Eye (tissue), 1 donor: ENCODE measurements around the gene SLC6A9.
A peak's percentile ranks its signal among the peaks of the same experiment; 100 is the strongest.

Experiments
- DNase-seq: peaks from one replicate; pipeline ENCODE4 v3.0.0-alpha.2; 2015

Gene SLC6A9

GRCh38 chr1:44025816-44026215, 5.4 kb downstream of the SLC6A9 start:
- DNase-seq = no peak

GRCh38 chr1:44024903-44025525, 6.2 kb downstream of the SLC6A9 start:
- no peak for DNase-seq

GRCh38 chr1:44024031-44024902, 7.0 kb downstream of the SLC6A9 start:
- no peak for DNase-seq

- DNase-seq = no peak
Measured at GRCh38 chr1:44021581-44022321, 9.5 kb downstream of the SLC6A9 start.

GRCh38 chr1:44021156-44021555, 10.1 kb downstream of the SLC6A9 start:
- peak; percentile 56 for DNase-seq

- DNase-seq = no peak
Measured at GRCh38 chr1:44020464-44020863, 10.8 kb downstream of the SLC6A9 start.

- peak; percentile 95 for DNase-seq
Measured at GRCh38 chr1:44019466-44019948, 11.8 kb downstream of the SLC6A9 start.

- DNase-seq = peak; percentile 75
Measured at GRCh38 chr1:44016890-44017400, 14.3 kb downstream of the SLC6A9 start.

DNA sequence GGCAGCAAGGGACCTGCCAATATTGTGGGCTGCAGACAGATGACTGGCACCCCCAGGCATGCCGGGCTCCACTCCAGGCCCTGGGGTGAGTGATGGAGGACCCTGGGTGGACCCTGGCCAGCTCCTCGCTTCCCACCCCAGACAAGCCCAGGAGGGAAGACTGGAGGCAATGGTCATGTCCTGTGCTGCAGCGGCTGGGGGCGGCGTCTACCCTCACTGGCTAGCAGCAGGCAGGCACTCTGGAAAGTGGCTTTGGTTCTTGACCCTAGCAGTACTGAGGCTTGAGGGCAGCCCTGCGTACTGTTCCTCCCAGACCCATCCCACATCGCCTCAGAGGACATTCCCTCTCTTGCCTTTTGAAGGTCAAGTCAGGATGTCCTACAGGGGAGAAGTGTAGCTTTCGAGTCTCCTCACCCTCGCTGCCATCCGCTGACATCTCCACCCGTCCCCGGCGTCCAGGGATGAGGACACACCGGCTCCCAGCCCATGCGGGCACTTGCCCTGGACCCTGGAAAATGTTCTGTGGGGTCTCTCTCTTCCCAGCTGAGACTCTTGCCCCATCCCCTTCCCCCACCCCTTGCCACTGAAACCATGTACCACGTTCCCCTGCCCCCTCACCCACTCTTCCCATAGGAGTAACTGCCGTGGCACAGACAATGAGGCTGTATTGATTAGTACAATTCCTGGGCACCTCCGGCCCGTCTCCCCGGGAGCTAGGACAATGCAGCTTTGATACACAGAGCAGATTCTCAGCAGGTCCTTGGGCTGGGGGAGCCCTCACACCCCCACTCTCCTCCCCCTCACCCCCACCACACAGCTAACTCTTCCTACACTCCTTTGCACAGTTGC, 15.0 kb downstream of the SLC6A9 start:
- DNase-seq = no peak

- DNase-seq = no peak
Measured at GRCh38 chr1:44015206-44015605, 16.1 kb downstream of the SLC6A9 start.

DNA sequence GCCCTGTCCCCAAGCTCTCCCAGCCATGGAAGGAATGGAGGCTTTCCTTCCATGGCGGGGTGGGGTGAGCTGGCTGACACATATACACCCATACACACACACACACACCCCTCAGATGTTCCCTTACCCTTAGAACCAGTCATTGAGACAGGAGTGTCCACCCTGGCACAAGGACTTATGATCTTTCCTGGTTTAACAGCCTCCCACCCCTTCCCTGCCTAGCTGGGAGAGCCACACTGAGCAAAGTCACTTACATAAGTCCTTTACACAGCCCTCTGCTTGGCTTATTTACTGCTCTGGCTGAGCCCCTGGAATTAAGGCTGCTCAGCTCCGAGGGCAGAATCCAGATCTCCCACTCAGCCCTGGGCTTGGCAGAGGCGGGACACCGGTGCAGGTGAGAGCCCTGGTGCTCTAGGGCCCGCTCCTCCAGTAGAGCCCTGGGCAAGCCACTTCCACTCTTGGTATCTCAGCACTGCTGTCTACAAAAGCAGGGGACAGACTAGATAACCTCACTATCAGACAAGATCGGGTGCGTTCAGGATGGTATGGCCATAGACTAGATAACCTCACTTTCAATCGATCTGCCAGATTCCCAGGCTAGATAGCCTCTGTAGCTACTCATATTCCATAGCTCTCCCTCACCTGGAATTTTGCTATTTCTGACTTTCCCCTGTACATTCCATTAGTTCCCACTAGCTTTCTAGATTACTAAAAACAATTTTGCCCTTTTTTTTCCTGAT, 16.7 kb downstream of the SLC6A9 start:
- DNase-seq = no peak

- DNase-seq = no peak
Measured at GRCh38 chr1:44013949-44014348, 17.3 kb downstream of the SLC6A9 start.

GRCh38 chr1:44012941-44013609, 18.2 kb downstream of the SLC6A9 start:
- DNase-seq = peak; percentile 84

GRCh38 chr1:44012404-44012803, 18.9 kb downstream of the SLC6A9 start:
- DNase-seq = no peak

GRCh38 chr1:44010935-44011471, 20.3 kb downstream of the SLC6A9 start:
- no peak for DNase-seq

DNA sequence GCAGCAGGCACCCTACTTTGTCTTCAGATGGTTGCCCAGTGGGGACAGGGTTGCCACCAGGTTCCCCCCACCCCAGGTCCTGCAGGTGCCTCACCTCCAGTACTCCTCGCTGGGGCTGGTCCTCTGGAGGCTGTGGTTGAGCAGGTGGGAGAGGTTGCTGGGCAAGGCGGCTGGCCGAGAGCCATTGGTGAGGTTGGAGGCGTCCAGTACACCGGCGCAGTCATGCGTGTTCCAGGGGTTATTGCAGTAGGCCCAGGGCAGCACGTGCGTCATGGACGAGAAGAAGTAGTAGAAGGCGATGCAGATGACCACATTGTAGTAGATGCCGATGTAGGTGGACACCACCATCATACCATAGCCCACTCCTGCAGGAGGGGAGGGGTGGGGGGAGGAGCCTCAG, 23.0 kb downstream of the SLC6A9 start:
- no peak for DNase-seq

DNA sequence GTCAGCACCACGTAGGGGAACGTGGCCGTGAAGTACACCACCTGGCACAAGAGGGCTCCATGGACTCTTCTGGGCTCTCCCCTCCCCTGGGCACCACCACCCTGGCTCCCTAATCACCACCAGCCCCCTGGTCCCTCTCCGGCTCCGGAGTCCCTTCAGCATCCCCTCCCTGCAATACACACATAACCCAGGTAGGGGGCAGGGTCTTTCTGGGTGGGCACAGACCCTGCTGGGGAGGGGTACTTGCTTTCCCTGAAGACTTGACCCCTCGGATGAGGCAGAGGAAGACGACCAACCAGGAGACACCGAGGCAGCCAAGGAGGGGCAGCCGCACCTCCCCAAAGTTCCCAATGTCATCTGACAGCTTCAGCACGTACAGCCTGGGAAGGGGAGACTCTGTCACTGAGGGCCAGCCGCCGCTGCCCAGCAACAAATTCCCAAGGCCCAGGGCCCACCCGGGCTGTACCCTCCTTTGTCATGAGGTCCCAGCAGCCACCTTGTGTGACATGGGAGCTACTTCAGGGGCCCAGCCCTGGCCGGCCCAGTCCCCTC, 28.6 kb downstream of the SLC6A9 start:
- DNase-seq = no peak

DNA sequence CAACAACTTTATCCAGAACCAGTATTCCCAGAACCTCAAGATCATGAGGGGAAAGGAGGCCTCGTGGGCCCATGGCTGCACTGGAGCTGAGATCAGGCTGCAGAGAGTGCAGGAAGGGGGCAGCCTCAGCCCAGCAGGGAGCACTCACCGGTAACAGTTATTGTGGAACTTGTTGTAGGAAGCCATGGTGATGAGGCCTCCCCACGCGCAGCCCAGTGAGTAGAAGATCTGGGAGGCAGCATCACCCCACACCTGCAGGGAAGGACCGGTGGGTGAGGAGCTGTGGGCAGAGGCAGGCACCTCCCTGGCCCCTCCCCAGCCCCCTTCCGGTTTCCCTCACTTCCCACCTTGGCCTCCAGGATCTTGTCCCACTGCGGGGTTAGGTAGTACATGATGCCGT, 29.1 kb downstream of the SLC6A9 start:
- DNase-seq = no peak

DNA sequence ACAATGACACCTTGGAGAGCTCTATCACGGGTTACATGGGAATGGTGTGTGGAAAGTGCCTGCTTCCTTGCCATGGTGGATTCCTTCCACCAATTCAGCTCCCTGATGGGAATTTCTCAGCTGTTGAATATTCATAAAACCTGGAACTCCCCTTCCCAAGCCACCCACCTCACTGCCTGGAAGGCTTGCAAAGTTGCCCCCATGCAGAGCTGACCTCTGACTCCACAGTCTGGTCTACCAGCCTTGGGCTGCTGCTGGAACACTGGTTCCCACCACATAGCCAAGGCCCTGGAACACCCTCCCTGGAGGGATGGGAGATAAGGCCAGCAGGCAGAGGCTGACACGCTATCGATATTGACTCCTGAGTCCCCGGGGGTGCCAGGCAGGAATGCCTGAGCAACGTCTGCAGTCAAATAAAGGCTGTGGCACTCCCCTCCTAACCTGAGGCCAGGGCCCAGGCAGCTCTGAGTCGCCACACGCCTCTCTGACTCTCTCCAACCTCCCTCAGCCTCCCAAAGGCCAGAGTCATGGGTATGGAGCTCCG, 31.1 kb downstream of the SLC6A9 start:
- DNase-seq = no peak

- no peak for DNase-seq
Measured at GRCh38 chr1:43999455-43999854, 31.8 kb downstream of the SLC6A9 start.
